ENCODE measurements around the gene PHF2. TPM values are rescaled to one million over a fixed set of nuclear protein-coding genes. Genes with fewer than 3 reads are reported as not detected.
"Not testable (repeated sequence)": the region's sequence is repeated elsewhere in the genome, so short reads cannot be mapped to it uniquely, and the experiment has no call there.

PHF2 gene
- total RNA-seq, 1 experiment from 2014 or later, result 17.4 TPM

DNA sequence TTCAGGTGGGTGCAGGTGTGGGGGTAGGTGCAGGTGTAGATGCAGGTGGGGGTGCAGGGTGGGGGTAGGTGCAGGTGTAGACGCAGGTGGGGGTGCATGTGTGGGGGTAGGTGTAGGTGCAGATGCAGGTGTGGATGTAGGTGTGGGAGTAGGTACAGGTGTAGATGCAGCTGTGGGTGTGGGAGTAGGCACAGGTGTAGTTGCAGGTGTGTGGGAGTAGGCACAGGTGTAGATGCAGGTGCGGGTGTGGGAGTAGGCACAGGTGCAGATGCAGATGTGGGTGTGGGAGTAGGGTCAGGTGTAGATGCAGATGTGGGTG lies 94.6 kb downstream of the PHF2 start:
- no peak overlapping the region for H2BK15ac ChIP-seq (ENCODE audit: low read depth, low read length)
- H3K4ac ChIP-seq (ENCODE audit: low read depth, low read length), result no peak overlapping the region
- H3K4me1 ChIP-seq (ENCODE audit: insufficient read depth, low read length), result no peaks in the 10 kb centered on the region
- H3K79me2 ChIP-seq (ENCODE audit: insufficient read depth, low read length), result no peaks in the 10 kb centered on the region
- no peak overlapping the region for H4K8ac ChIP-seq (replicated peaks; ENCODE audit: insufficient read length, low read depth, low read length)
- no peak overlapping the region for H3K56ac ChIP-seq (ENCODE audit: insufficient read length, low read depth, low read length)
- H2BK120ac ChIP-seq (ENCODE audit: low read depth, low read length, poor library complexity, severe bottlenecking), result no peak overlapping the region
- H3K23ac ChIP-seq (ENCODE audit: insufficient read length, low read depth, low read length), result no peak overlapping the region
- H3K4me2 ChIP-seq (ENCODE audit: insufficient read depth, insufficient read length, low read length), result no peak overlapping the region
- no peak overlapping the region for H2BK12ac ChIP-seq (ENCODE audit: insufficient read length, low read depth, low read length)
- H3K14ac ChIP-seq (ENCODE audit: insufficient read depth, low read length), result no peak overlapping the region
- H4K5ac ChIP-seq (ENCODE audit: insufficient read length, low read depth, low read length), result no peak overlapping the region
- no peak overlapping the region for H2BK5ac ChIP-seq (ENCODE audit: insufficient read length, low read length)
- H3K9ac ChIP-seq (ENCODE audit: extremely low read depth, insufficient read length, low read length), result no peak overlapping the region
- H3K9me3 ChIP-seq (ENCODE audit: control insufficient read depth, low read depth, low read length), result no peaks in the 10 kb centered on the region
- no peak overlapping the region for H2AFZ ChIP-seq (ENCODE audit: low read length)
- no peak overlapping the region for H3T11ph ChIP-seq (ENCODE audit: low read length)
- H3K4me3 Mint-ChIP-seq, result no peak overlapping the region; a peak in 1 of 5 replicates
- H2AK5ac ChIP-seq (ENCODE audit: insufficient read length, low read length), result no peak overlapping the region
- no peak overlapping the region for H3K27ac ChIP-seq (ENCODE audit: insufficient read length, low read depth, low read length)
- peak; percentile 20 for DNase-seq
- peaks cover 0 to 7% of the 10 kb centered on the region in 2 experiments; a peak in 2 of 5 replicates for H3K9me3 Mint-ChIP-seq
- no peak overlapping the region for H2BK20ac ChIP-seq (ENCODE audit: low read depth, low read length, poor library complexity, severe bottlenecking)
- peaks cover 0 to 11% of the 10 kb centered on the region in 2 experiments; a peak in 2 of 4 replicates for H3K4me1 Mint-ChIP-seq
- no CpG with 5 or more reads among the region's 2 CpGs for WGBS (ENCODE audit: extremely low coverage, insufficient read length, low lambda C conversion rate)
- TF ChIP-seq, protein P1, sequence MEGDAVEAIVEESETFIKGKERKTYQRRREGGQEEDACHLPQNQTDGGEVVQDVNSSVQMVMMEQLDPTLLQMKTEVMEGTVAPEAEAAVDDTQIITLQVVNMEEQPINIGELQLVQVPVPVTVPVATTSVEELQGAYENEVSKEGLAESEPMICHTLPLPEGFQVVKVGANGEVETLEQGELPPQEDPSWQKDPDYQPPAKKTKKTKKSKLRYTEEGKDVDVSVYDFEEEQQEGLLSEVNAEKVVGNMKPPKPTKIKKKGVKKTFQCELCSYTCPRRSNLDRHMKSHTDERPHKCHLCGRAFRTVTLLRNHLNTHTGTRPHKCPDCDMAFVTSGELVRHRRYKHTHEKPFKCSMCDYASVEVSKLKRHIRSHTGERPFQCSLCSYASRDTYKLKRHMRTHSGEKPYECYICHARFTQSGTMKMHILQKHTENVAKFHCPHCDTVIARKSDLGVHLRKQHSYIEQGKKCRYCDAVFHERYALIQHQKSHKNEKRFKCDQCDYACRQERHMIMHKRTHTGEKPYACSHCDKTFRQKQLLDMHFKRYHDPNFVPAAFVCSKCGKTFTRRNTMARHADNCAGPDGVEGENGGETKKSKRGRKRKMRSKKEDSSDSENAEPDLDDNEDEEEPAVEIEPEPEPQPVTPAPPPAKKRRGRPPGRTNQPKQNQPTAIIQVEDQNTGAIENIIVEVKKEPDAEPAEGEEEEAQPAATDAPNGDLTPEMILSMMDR (conservative IDR thresholded peaks at IDR 0.05), result no peak
- no peaks in the 10 kb centered on the region for H3K79me1 ChIP-seq (ENCODE audit: insufficient read depth, low read depth, low read length, poor library complexity, severe bottlenecking)
- peaks cover 2% of the 10 kb centered on the region for H3K23me2 ChIP-seq (ENCODE audit: insufficient read length, low read depth, low read length, poor library complexity, severe bottlenecking)
- H3K36me3 Mint-ChIP-seq (ENCODE audit: insufficient read depth in 1 of 3, low read depth in 3 of 3), result peaks cover 1 to 26% (median 4%) of the 10 kb centered on the region in 3 experiments; a peak in 4 of 7 replicates
- no peak overlapping the region for H3K18ac ChIP-seq (ENCODE audit: insufficient read length, low read depth, low read length)
- H4K91ac ChIP-seq (ENCODE audit: insufficient read length, low read depth, low read length), result no peak overlapping the region
- H3K27me3 ChIP-seq (ENCODE audit: insufficient read depth, low read length), result no peaks in the 10 kb centered on the region
- H3K27me3 Mint-ChIP-seq (ENCODE audit: low read depth), result no peaks in the 10 kb centered on the region; the same call in 1 of the 2 replicates
- no peaks in the 10 kb centered on the region for H4K20me1 ChIP-seq (ENCODE audit: control insufficient read depth, insufficient read depth, insufficient read length)
- no peak overlapping the region; a peak in 1 of 7 replicates for H3K27ac Mint-ChIP-seq

DNA sequence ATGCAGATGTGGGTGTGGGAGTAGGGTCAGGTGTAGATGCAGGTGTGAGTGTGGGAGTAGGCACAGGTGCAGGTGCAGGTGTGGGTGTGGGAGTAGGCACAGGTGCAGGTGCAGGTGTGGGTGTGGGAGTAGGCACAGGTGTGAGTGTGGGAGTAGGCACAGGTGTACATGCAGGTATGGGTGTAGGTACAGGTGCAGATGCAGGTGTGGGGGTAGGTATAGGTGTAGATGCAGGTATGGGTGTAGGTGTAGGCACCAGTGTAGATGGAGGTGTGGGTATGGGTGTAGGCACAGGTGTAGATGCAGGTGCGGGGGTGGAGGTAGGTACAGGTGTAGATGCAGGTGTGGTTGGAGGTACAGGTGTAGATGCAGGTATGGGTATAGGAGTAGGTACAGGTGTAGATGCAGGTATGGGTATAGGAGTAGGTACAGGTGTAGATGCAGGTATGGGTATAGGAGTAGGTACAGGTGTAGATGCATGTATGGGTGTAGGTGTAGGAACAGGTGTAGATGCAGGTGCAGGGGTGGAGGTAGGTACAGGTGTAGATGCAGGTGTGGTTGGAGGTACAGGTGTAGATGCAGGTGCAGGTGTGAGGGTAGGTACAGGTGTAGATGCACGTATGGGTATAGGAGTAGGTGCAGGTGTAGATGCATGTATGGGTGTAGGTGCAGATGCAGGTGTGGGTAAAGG lies 96.1 kb downstream of the PHF2 start:
- H2BK5ac ChIP-seq (ENCODE audit: insufficient read length, low read length); H3K9me3 ChIP-seq (ENCODE audit: control insufficient read depth, low read depth, low read length); H3K4me1 ChIP-seq (ENCODE audit: insufficient read depth, low read length); DNase-seq; H3T11ph ChIP-seq (ENCODE audit: low read length); H3K27ac Mint-ChIP-seq; H3K79me2 ChIP-seq (ENCODE audit: insufficient read depth, low read length); H2AFZ ChIP-seq (ENCODE audit: low read length); H4K5ac ChIP-seq (ENCODE audit: insufficient read length, low read depth, low read length); H3K9me3 Mint-ChIP-seq; H3K4me2 ChIP-seq (ENCODE audit: insufficient read depth, insufficient read length, low read length); H2AK5ac ChIP-seq (ENCODE audit: insufficient read length, low read length); H4K20me1 ChIP-seq (ENCODE audit: control insufficient read depth, insufficient read depth, insufficient read length); H4K91ac ChIP-seq (ENCODE audit: insufficient read length, low read depth, low read length); H3K14ac ChIP-seq (ENCODE audit: insufficient read depth, low read length); H3K27me3 ChIP-seq (ENCODE audit: insufficient read depth, low read length); H2BK15ac ChIP-seq (ENCODE audit: low read depth, low read length); H3K56ac ChIP-seq (ENCODE audit: insufficient read length, low read depth, low read length); H3K79me1 ChIP-seq (ENCODE audit: insufficient read depth, low read depth, low read length, poor library complexity, severe bottlenecking); H3K9ac ChIP-seq (ENCODE audit: extremely low read depth, insufficient read length, low read length); H2BK12ac ChIP-seq (ENCODE audit: insufficient read length, low read depth, low read length); H3K23ac ChIP-seq (ENCODE audit: insufficient read length, low read depth, low read length); H2BK120ac ChIP-seq (ENCODE audit: low read depth, low read length, poor library complexity, severe bottlenecking); H2BK20ac ChIP-seq (ENCODE audit: low read depth, low read length, poor library complexity, severe bottlenecking); H4K8ac ChIP-seq (replicated peaks; ENCODE audit: insufficient read length, low read depth, low read length); H3K4ac ChIP-seq (ENCODE audit: low read depth, low read length); H3K27ac ChIP-seq (ENCODE audit: insufficient read length, low read depth, low read length); H3K4me3 Mint-ChIP-seq; H3K18ac ChIP-seq (ENCODE audit: insufficient read length, low read depth, low read length); H3K23me2 ChIP-seq (ENCODE audit: insufficient read length, low read depth, low read length, poor library complexity, severe bottlenecking); H3K27me3 Mint-ChIP-seq (ENCODE audit: low read depth): not testable (repeated sequence)
- Mint-ChIP-seq H3K36me3 (ENCODE audit: insufficient read depth in 1 of 3, low read depth in 3 of 3) (peaks cover 1 to 19% (median 7%) of the 10 kb centered on the region in 3 experiments; a peak in 4 of 7 replicates), H3K4me1 (peaks cover 0 to 11% of the 10 kb centered on the region in 2 experiments; a peak in 2 of 4 replicates)
- WGBS (ENCODE audit: extremely low coverage, insufficient read length, low lambda C conversion rate), result no CpG with 5 or more reads among the region's 2 CpGs

Measured in H9 (cell line).